GM21723 (cell line): ENCODE data around the gene PLCG2.

Experiments
- ATAC-seq: cut with Tn5 transposase; IDR thresholded peaks from one replicate; pipeline ENCODE4 v1.9.1; 2021; ENCODE audit warnings: mild to moderate bottlenecking, moderate library complexity; ENCODE audit not compliant: unreplicated experiment

Gene PLCG2

GRCh38 chr16:81904320-81904719, 125.2 kb downstream of the PLCG2 start:
- ATAC-seq: no peak

DNA sequence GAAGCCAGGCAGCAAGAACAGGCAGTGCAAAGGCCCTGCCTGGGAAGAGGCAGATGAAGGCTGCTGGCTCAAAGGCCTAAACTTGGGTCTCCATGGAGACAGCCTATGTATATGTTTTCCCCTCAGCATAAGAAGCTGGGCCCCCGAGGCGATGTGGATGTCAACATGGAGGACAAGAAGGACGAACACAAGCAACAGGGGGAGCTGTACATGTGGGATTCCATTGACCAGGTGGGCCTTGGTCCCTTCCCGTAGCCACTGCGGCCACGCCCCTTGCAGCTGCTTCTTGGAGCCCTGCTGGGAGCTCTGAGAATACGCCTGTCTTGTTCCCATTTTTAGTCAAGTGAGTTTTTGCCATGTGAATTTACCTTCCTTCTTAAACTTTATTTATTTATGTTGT, 126.2 kb downstream of the PLCG2 start:
- ATAC-seq: no peak

GRCh38 chr16:81907681-81908080, 128.6 kb downstream of the PLCG2 start:
- ATAC-seq: no peak

- no peak for ATAC-seq
These were observed 129.6 kb downstream of the PLCG2 start for GRCh38 chr16:81908466-81909262.

DNA sequence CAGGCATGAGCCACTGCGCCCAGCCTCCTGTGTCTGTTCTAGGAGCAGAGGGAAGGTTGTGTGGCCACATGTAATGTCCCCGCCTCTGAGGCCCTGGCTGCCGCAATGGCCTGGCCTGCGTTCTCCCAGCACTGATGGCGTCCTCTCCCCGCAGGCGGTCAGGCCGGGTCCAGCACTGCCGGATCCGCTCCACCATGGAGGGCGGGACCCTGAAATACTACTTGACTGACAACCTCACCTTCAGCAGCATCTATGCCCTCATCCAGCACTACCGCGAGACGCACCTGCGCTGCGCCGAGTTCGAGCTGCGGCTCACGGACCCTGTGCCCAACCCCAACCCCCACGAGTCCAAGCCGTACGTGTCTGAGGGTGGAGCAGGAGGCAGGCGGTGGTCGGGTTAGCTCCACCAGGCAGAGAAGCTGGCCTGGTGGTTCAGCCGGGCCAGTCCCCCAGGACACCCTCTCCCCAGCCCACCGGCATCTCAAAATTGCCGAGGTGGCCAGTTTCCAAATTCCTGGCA, 131.3 kb downstream of the PLCG2 start:
- no peak for ATAC-seq

DNA sequence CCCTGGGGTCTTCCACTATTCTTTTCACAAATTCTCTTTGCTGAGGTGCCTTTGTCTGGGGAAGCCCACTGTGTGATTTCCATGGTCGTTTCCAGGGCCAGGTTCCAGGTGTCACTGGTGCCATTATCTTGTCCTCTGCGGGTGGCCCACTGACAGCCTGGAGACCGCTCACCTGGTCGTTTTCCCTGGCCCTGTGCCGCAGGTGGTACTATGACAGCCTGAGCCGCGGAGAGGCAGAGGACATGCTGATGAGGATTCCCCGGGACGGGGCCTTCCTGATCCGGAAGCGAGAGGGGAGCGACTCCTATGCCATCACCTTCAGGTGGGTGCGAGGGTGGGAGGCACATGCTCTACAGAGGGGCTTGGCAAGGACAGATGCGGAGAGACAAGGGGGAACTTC, 133.3 kb downstream of the PLCG2 start:
- ATAC-seq: no peak

- ATAC-seq: no peak
These were observed 134.1 kb downstream of the PLCG2 start for GRCh38 chr16:81913222-81913621.

GRCh38 chr16:81917375-81917774, 138.3 kb downstream of the PLCG2 start:
- ATAC-seq: no peak

DNA sequence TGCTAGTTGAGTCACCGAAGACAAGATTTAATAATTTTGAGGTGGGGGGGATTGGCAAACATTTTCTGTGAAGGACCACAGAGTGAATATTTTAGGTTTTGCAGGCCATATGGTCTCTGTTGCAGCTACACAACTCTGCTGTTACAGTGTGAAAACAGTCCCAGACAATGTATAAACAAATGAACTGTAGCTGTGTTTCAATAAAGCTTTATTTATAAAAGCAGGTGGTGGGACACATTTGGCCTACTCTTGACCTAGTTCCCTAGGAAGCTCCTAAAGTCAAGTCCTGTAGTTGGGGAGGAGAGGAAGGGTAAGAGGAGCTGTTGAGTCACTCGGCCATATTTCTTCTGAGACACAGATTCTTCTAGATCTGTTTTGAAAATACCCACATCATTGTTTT, 139.8 kb downstream of the PLCG2 start:
- no peak for ATAC-seq

DNA sequence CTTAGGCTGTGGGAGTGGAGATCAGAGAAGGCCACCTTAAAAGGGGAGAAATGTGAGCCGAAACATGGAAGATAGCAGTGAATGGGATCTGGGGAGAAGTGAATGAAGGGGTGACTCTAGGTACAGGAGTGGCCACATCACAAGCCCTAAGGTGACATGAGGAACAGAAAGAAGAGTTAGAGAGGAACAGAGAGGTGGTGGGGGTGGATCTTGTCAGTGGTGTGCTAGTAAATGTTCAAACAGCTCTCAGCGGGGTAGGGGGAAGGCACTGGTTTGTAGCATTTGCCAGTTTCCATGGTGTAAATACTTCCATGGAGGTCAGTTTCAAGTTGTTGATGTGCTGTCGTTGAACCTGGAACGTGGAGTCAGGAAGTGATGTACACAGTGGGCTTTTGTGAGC, 141.4 kb downstream of the PLCG2 start:
- ATAC-seq: no peak

DNA sequence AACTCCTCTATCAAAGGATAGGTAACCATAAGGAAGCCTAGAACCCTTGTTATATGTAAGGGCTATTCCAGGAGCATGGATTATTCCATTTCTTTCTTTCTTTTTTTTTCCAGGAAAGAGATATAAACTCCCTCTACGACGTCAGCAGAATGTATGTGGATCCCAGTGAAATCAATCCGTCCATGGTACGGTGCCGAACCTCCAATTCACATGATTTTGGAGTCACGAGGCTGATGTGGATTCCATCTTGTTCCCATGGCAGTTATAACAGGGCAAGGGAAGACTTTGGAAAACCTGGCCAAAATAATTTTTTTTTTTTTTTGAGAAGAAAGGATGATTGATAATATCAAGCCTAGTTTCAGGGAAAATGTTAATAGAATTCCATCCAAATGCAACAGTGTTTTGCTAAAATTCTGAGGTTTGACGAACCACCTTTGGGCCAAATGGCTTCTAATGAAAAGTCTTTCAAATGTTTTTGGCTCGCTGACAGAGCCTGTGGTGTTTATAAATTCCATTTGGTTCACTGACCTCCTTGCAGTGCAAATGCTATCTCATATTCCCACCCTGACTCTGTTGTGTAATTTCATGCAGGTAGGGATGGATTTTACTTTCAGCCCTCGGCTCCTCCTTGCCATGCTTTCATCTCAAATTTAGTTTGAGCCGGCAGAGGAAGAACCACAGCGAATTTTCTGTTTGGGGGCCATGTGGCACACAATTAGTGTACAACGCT, 142.2 kb downstream of the PLCG2 start:
- ATAC-seq: no peak

GRCh38 chr16:81921843-81922584, 142.9 kb downstream of the PLCG2 start:
- ATAC-seq: no peak

- no peak for ATAC-seq
These were observed 144.2 kb downstream of the PLCG2 start for GRCh38 chr16:81923296-81923695.

DNA sequence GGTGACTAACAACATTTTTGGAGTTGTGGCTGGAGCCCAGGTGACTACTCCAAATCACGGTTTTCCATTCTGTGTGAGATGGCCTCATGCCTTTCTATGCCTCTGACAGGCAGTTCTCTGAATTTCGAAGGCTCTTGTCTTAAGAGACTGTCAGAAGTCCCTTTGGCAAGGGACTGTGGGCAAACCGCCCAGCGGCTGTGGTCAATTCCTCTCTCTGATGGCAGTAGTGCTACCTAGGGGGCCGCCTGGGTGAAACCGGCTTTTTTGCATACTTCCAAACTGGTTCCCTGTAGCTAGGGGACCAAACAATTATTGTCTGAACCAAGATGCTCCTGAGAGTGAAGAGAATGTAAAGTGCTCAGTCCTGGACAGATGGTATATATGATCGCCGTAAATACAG, 145.9 kb downstream of the PLCG2 start:
- ATAC-seq: no peak

DNA sequence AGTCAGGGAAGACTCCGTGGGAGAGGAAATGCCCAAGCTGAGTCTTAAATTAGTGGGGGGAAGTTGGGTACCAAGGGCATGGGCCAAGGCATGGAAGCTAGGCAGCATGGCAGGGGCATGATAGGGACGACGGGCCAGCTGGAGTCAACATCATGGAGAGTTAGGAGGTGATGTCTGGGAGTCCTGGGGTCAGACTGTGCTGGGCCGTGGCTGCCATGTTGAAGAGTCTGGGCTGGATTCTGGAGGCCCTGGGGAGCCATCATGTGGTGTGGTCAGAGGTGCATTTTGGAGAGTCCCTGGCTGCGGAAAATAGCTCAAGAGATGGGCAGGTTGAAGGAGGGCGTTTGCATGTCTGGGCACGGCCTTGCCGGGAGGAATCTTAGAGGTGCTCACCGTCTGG, 146.9 kb downstream of the PLCG2 start:
- no peak for ATAC-seq

DNA sequence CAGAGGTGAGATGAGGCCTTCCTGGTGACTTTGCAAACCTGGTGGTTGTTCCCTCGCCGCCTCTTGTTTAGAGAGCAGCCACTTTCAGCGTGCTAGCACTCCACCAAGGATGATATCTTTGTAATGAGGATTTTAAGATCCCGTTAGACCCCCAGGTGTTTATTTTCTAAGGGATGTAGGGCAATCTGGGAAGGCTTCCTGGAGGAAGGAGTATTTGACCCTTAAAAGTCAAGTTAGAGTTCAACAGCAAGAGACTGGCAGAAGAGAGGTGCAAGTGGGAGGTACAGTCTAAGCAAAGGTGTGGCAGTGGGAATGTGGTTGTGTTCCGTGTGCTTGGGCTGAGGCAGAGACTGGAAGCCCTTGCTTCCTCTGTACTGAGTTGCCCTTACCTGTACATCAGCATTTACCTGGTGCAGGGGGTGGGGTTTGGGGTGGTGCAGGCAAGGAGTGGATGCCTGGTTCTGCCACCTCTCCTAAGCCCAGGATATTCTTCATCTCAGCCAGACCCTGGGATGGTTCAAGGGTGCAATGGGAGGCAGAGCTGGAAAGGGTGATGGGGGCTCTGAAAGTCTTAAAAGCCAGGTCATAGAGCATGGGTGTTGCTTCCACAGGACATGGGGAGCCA, 148.6 kb downstream of the PLCG2 start:
- ATAC-seq: no peak

DNA sequence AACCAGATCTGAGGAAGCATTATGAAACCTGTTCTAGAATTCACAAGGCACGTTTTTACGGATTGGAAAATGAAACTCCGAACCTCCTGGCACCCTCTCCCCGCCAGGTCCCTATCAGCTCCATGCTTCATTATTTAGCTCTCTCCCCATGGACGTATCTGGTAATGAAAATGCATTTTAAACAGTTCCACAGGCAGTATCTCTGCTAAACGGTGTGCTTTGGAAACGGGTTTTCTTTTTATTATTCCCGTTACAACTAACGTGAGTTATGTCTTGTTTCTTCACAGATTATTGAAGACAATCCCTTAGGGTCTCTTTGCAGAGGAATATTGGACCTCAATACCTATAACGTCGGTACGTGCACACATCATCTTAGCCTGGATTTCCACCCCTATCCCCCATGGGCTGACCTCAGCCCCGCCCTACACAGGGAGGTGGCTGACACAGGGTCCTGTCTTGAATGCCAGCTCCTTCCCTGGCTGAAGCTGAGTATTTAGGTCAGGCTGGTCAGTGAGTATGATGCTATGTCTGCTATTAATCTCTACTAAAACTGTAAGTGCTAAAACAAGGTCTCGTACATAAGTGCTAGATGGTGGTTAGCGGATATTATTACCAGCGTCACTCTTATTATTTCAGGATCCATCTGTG, 149.3 kb downstream of the PLCG2 start:
- ATAC-seq: no peak

- no peak for ATAC-seq
These were observed 149.9 kb downstream of the PLCG2 start for GRCh38 chr16:81928975-81929374.

- no peak for ATAC-seq
These were observed 150.8 kb downstream of the PLCG2 start for GRCh38 chr16:81929841-81930240.

GRCh38 chr16:81931927-81932326, 152.8 kb downstream of the PLCG2 start:
- no peak for ATAC-seq

DNA sequence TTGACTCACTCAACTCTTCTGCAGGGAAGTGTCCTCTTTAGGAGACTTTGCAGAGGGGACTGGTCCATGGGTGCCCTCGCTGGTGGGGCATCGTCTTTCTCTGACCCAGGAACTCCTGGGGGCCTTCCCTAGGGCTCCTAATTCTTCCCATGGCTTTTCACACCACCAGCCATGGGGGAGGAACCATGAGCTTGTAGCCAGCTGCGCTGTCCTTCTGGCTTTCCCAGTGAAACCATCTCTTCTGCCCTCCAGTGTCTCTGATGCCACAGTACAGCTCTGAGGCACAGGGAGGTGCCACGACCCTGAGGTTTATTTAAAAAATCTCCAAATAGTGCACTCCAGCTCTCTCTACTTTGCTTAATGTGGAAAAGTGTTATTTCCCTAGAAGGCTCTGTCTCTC, 153.6 kb downstream of the PLCG2 start:
- ATAC-seq: no peak
